GM19452 (cell line): Measurements from ENCODE around the gene CEP97.
"Not testable (repeated sequence)": the region's sequence is repeated elsewhere in the genome, so short reads cannot be mapped to it uniquely, and the experiment has no call there.

Source experiments
- ATAC-seq: cut with Tn5 transposase; IDR thresholded peaks from one replicate; pipeline ENCODE4 v1.9.1; 2021; ENCODE audit not compliant: unreplicated experiment

The CEP97 gene

GRCh38 chr3:101777745-101778281, 53.4 kb downstream of the CEP97 start:
- ATAC-seq: not testable (repeated sequence)

- ATAC-seq: no peak
Observed at GRCh38 chr3:101778385-101779046, 54.1 kb downstream of the CEP97 start.

- peak; percentile 97 for ATAC-seq
Observed at GRCh38 chr3:101779047-101779821, 54.8 kb downstream of the CEP97 start, which contains the start of gene NXPE3. Gene NXPE3 (plus strand): TSS chr3:101779211. CDS start chr3:101785597, 6,386 bp downstream.

GRCh38 chr3:101779822-101780381, 55.5 kb downstream of the CEP97 start:
- ATAC-seq: no peak

GRCh38 chr3:101780661-101781060, 56.2 kb downstream of the CEP97 start:
- no peak for ATAC-seq

- ATAC-seq: no peak
Observed at GRCh38 chr3:101781166-101781565, 56.8 kb downstream of the CEP97 start.

- no peak for ATAC-seq
Observed at GRCh38 chr3:101784855-101785613, 60.6 kb downstream of the CEP97 start.

GRCh38 chr3:101791778-101792177, 67.4 kb downstream of the CEP97 start:
- peak; percentile 99 for ATAC-seq

GRCh38 chr3:101796077-101796680, 71.8 kb downstream of the CEP97 start:
- no peak for ATAC-seq

GRCh38 chr3:101801174-101801573, 76.8 kb downstream of the CEP97 start:
- ATAC-seq: no peak

GRCh38 chr3:101802179-101802578, 77.8 kb downstream of the CEP97 start:
- no peak for ATAC-seq

GRCh38 chr3:101803173-101803782, 78.9 kb downstream of the CEP97 start:
- ATAC-seq: peak; percentile 98

GRCh38 chr3:101803939-101804338, 79.5 kb downstream of the CEP97 start:
- ATAC-seq: no peak

- ATAC-seq: no peak
Observed at GRCh38 chr3:101806491-101806890, 82.1 kb downstream of the CEP97 start.

- peak; percentile 58 for ATAC-seq
Observed at GRCh38 chr3:101807888-101808287, 83.5 kb downstream of the CEP97 start.

- ATAC-seq: no peak
Observed at GRCh38 chr3:101809178-101810021, 85.0 kb downstream of the CEP97 start.

- ATAC-seq: no peak
Observed at GRCh38 chr3:101810022-101810418, 85.6 kb downstream of the CEP97 start.

- no peak for ATAC-seq
Observed at GRCh38 chr3:101811875-101812274, 87.5 kb downstream of the CEP97 start.

GRCh38 chr3:101812895-101813294, 88.5 kb downstream of the CEP97 start:
- ATAC-seq: no peak
